IMR-90 (cell line): Measurements from ENCODE around the gene GIMD1. TPM values are rescaled to one million over a fixed set of nuclear protein-coding genes. Genes with fewer than 3 reads are reported as not detected.
A peak's percentile ranks its signal among the peaks of the same experiment; 100 is the strongest.

Source experiments
- ATAC-seq: fragments of 200-7000 bp; cut with Tn5 transposase; 2 replicates; pipeline ENCODE4 v1.9.1; 2020; ENCODE audit warnings: low read depth, mild to moderate bottlenecking, moderate library complexity
- BruUV-seq: library from RNA; stranded (reverse); fragments of 400-500 nt; replicated peaks from 2 replicates; lab custom pipeline; 2021; lab: Mats Ljungman, UMichigan
- CTCF ChIA-PET: fragments of 300-600 bp; formaldehyde crosslinking; extraction: SDS; loops from one replicate; lab custom pipeline; 2021; ENCODE audit warnings: antibody characterized with exemption; lab: Yijun Ruan, JAX
- POLR2A ChIA-PET: fragments of 300-600 bp; sonication (Branson Sonifier 250); formaldehyde crosslinking; loops from one replicate; lab custom pipeline; 2022; ENCODE audit warnings: antibody characterized with exemption; ENCODE audit not compliant: unreplicated experiment; lab: Charles Lee
- DNase-seq: peaks from one replicate; pipeline ENCODE4 v3.0.0; 2013
- H2AFZ ChIP-seq: replicated peaks from 2 replicates; pipeline ENCODE3; 2013; ENCODE audit warnings: low read length, mild to moderate bottlenecking; ENCODE audit not compliant: poor library complexity
- H2AK5ac ChIP-seq: 2 replicates; pipeline ENCODE4 v1.6.1; 2013; ENCODE audit warnings: low read depth, low read length, inconsistent platforms
- H2AK9ac ChIP-seq: replicated peaks from 2 replicates; pipeline ENCODE3; 2013; ENCODE audit warnings: mild to moderate bottlenecking, low read depth, low read length, moderate library complexity; ENCODE audit not compliant: poor library complexity
- H2BK120ac ChIP-seq: 2 replicates; pipeline ENCODE4 v1.6.1; 2013; ENCODE audit warnings: low read depth, low read length, inconsistent platforms
- H2BK15ac ChIP-seq: 3 replicates; pipeline ENCODE4 v1.6.1; 2013; ENCODE audit warnings: low read depth, low read length, inconsistent platforms
- H2BK20ac ChIP-seq: 2 replicates; pipeline ENCODE4 v1.6.1; 2013; ENCODE audit warnings: low read depth, mild to moderate bottlenecking, inconsistent platforms, low read length, moderate library complexity
- H2BK5ac ChIP-seq: 2 replicates; pipeline ENCODE4 v1.6.1; 2013; ENCODE audit warnings: mild to moderate bottlenecking, low read depth, low read length, inconsistent platforms; ENCODE audit not compliant: poor library complexity, severe bottlenecking
- H3K14ac ChIP-seq: replicated peaks from 2 replicates; pipeline ENCODE4 v1.6.1; 2013; ENCODE audit warnings: low read depth, low read length, inconsistent platforms
- H3K18ac ChIP-seq: 2 replicates; pipeline ENCODE4 v1.6.1; 2013; ENCODE audit warnings: low read depth, low read length, control low read depth
- H3K23ac ChIP-seq: 2 replicates; pipeline ENCODE4 v1.6.1; 2013; ENCODE audit warnings: low read depth, low read length, inconsistent platforms
- H3K27ac ChIP-seq: 2 replicates; pipeline ENCODE4 v1.5.1; 2013; ENCODE audit warnings: mild to moderate bottlenecking, control low read depth, low read length; ENCODE audit not compliant: insufficient read depth
- H3K27me3 ChIP-seq: 2 replicates; pipeline ENCODE4 v1.6.1; 2013; ENCODE audit warnings: low read length; ENCODE audit not compliant: control insufficient read depth, insufficient read depth
- H3K36me3 ChIP-seq: 2 replicates; pipeline ENCODE4 v1.6.1; 2013; ENCODE audit warnings: low read length, mixed read lengths; ENCODE audit not compliant: control insufficient read depth, insufficient read depth
- H3K4ac ChIP-seq: 2 replicates; pipeline ENCODE4 v1.6.1; 2013; ENCODE audit warnings: low read depth, low read length, inconsistent platforms
- H3K4me1 ChIP-seq: 2 replicates; pipeline ENCODE4 v1.6.1; 2013; ENCODE audit warnings: low read length, mixed read lengths; ENCODE audit not compliant: control insufficient read depth, insufficient read depth
- H3K4me2 ChIP-seq: 2 replicates; pipeline ENCODE4 v1.6.1; 2013; ENCODE audit warnings: low read depth, mild to moderate bottlenecking, control low read depth, low read length, moderate library complexity
- H3K4me3 ChIP-seq: 2 replicates; pipeline ENCODE4 v1.5.1; 2013; ENCODE audit warnings: low read depth, mild to moderate bottlenecking, control low read depth, low read length, moderate library complexity; ENCODE audit not compliant: insufficient read depth
- H3K56ac ChIP-seq: 2 replicates; pipeline ENCODE4 v1.6.1; 2013; ENCODE audit warnings: low read length, inconsistent platforms; ENCODE audit not compliant: insufficient read depth; ENCODE audit errors: extremely low read depth
- H3K79me1 ChIP-seq, 2 experiments: 2 replicates each; pipeline ENCODE4 v1.6.1; 2013; ENCODE audit warnings: low read length in 2 of 2, inconsistent platforms in 1 of 2, low read depth in 1 of 2
- H3K9ac ChIP-seq: 2 replicates; pipeline ENCODE4 v1.6.1; 2013; ENCODE audit warnings: low read depth, low read length, control low read depth
- H3K9me1 ChIP-seq: 2 replicates; pipeline ENCODE4 v1.6.1; 2013; ENCODE audit warnings: low read length, inconsistent platforms; ENCODE audit not compliant: insufficient read depth
- H3K9me3 ChIP-seq: 2 replicates; pipeline ENCODE4 v1.6.1; 2013; ENCODE audit warnings: low read length; ENCODE audit not compliant: control insufficient read depth, insufficient read depth
- H4K20me1 ChIP-seq: 2 replicates; pipeline ENCODE4 v1.6.1; 2013; ENCODE audit warnings: low read length, inconsistent platforms; ENCODE audit not compliant: insufficient read depth
- H4K5ac ChIP-seq: 2 replicates; pipeline ENCODE4 v1.6.1; 2013; ENCODE audit warnings: mild to moderate bottlenecking, low read depth, low read length, control low read depth
- H4K8ac ChIP-seq, 2 experiments: 2 replicates each; pipeline ENCODE4 v1.6.1; 2013; ENCODE audit warnings: low read depth in 2 of 2, low read length in 2 of 2, control low read depth in 1 of 2, inconsistent platforms in 1 of 2
- H4K91ac ChIP-seq: 2 replicates; pipeline ENCODE4 v1.6.1; 2013; ENCODE audit warnings: low read depth, low read length, inconsistent platforms; ENCODE audit not compliant: insufficient read depth
- CHD1 ChIP-seq: IDR thresholded peaks from 2 replicates; pipeline ENCODE4 v1.6.1; 2012; ENCODE audit warnings: low read depth, low read length, improper control_type of control experiment
- RFX5 ChIP-seq: IDR thresholded peaks from 2 replicates; pipeline ENCODE4 v1.8.0; 2012; ENCODE audit warnings: low read depth, mild to moderate bottlenecking, low read length, moderate library complexity
- WGBS, 2 experiments: methylation state at CpG; one replicate each; pipeline versions ENCODE4 v1.1.5 to v1.1.7; 2013; ENCODE audit warnings: missing lambda C conversion rate in 2 of 2; ENCODE audit not compliant: insufficient read length in 1 of 2; ENCODE audit errors: extremely low coverage in 2 of 2; 5-methylcytosine and 5-hydroxymethylcytosine counted together
- dilution Hi-C: fragments of 300-500 bp; cut with HindIII; formaldehyde crosslinking; loops from one replicate; pipeline ENCODE4 v1.14.3; 2018; ENCODE audit warnings: low sequenced_read_pairs; ENCODE audit not compliant: unreplicated experiment
- in situ Hi-C: fragments of 300-500 bp; cut with MboI; formaldehyde crosslinking; loops from 3 replicates; pipeline ENCODE4 v1.14.3; 2019; ENCODE audit warnings: low sequenced_read_pairs, inconsistent platforms, mixed read lengths
- intact Hi-C: fragments of 100-400 bp; cut with micrococcal nuclease; formaldehyde crosslinking; loops from 2 replicates; pipeline ENCODE4 v1.10.0; 2022
- polyA plus RNA-seq, 3 experiments: library from polyadenylated mRNA; depleted of rRNA; stranded (reverse); fragments of >200 nt; gene quantifications; 2 replicates each; pipeline ENCODE4 v1.2.3, GENCODE V29; 2012; ENCODE audit warnings: low replicate concordance in 1 of 3
- total RNA-seq: library from RNA; depleted of rRNA; stranded (reverse); fragments of >200 nt; gene quantifications from 2 replicates; pipeline ENCODE4 v1.2.3, GENCODE V29; 2012

The GIMD1 gene
- total and polyA plus RNA-seq, 2 of the 4 experiments (the other 2 are of a cell fraction) = 0.07 TPM; not detected in 1

DNA sequence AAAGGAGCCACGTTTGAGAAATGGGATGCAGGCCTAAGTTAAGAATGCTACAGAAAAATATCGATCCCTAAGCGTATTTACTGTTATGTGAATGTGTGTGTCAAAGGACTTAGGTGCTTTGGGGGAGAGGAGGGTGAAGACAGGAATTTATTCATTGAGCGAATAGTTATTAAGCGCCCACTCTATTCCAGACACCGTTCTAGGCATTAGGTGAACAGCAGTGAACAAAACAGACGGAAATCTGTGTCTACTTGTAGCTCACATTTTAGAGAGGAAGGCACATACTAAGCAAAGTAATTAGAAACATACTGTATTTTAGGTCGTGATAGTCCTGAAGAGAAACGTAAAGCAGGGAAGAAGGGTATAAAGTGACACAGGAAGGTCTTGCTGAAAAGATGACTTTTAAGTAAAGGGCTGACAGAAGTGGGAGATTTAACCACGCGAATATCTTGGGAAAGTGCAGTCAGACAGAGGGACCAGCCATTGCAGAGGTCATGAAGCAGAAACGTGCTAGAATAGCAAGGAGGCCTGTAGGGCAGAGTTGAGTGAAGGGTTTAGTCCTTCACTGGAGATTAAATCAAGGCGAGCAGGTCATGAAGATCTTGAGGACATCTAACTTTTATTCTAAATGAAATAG lies 51.7 kb downstream of the GIMD1 start:
- dilution Hi-C loops (no loop called here), intact Hi-C loops (loop anchor here (5.0 kb wide), 1 partner anchor 50 kb away; no protein-coding TSS in a partner anchor), in situ Hi-C loops (no loop called here)
- Histone ChIP-seq H3K27ac (peak overlapping the region; percentile 86), H3K56ac (peak overlapping the region; percentile 90), H3K14ac (peak overlapping the region; percentile 97), H2BK120ac (peak overlapping the region; percentile 56), H4K20me1 (no peaks in the 10 kb centered on the region), H2BK5ac (peak overlapping the region; percentile 74), H2AK9ac (peak overlapping the region; percentile 80), H2BK15ac (0 out of 3 replicates have a peak overlapping the region, but pooled peaks have one; percentile 9), H3K9me3 (no peaks in the 10 kb centered on the region), H3K79me1 (peaks cover 16 to 26% of the 10 kb centered on the region in 2 experiments; a peak in 3 of 4 replicates), H3K23ac (peak overlapping the region; percentile 98), H3K36me3 (0 out of 2 replicates have a peak, but pooled peaks cover 1% of the 10 kb centered on the region), H2BK20ac (no peak overlapping the region), H3K9me1 (no peaks in the 10 kb centered on the region), H2AK5ac (peak overlapping the region; percentile 24), H3K9ac (peak overlapping the region; percentile 91), H3K18ac (no peak overlapping the region; the same call in 1 of the 2 replicates), H3K4me3 (peak overlapping the region; percentile 70), H3K4ac (peak overlapping the region; percentile 95), H4K91ac (peak overlapping the region; percentile 98), H4K5ac (peak overlapping the region; percentile 82), H3K4me2 (peak overlapping the region; percentile 98), H4K8ac (peak overlapping the region; percentile 86 to 99), H2AFZ (peak overlapping the region; percentile 96), H3K27me3 (no peaks in the 10 kb centered on the region), H3K4me1 (peaks cover 1% of the 10 kb centered on the region; the same call in 1 of the 2 replicates)
- ATAC-seq = no peak
- 0 out of 2 replicates have a peak, but pooled peaks have one; percentile 3 for TF ChIP-seq CHD1
- no peak for TF ChIP-seq RFX5
- BruUV-seq = TSS peak; percentile 67
- POLR2A ChIA-PET = no interaction called here
- 0% methylated on average over 2 of the region's 13 CpGs; no CpG with 5 or more reads in 1 of the 2 experiments for WGBS, 2 experiments
- no peak for DNase-seq
- CTCF ChIA-PET = no interaction called here
